HEK293 (cell line): ENCODE measurements around the gene UST.

Source experiments
- CTCF ChIP-seq: fragments of 450-650 bp; formaldehyde crosslinking; IDR thresholded peaks from 2 replicates; pipeline ENCODE4 v1.5.1; 2016; ENCODE audit warnings: missing biosample characterization, missing genetic modification characterization
- MYNN ChIP-seq: fragments of 450-650 bp; formaldehyde crosslinking; IDR thresholded peaks from 2 replicates; pipeline ENCODE4 v1.5.1; 2016; ENCODE audit warnings: missing biosample characterization, missing genetic modification characterization, borderline replicate concordance
- PBX3 ChIP-seq: sonication (generic); formaldehyde crosslinking; IDR thresholded peaks from 2 replicates; pipeline ENCODE4 v1.8.1; 2022; ENCODE audit warnings: mild to moderate bottlenecking, moderate library complexity, missing genetic modification reagents
- ZNF18 ChIP-seq: fragments of 450-650 bp; formaldehyde crosslinking; IDR thresholded peaks from 2 replicates; pipeline ENCODE4 v1.5.1; 2016; ENCODE audit warnings: missing biosample characterization, missing genetic modification characterization
- ZNF423 ChIP-seq: fragments of 450-650 bp; formaldehyde crosslinking; IDR thresholded peaks from 2 replicates; pipeline ENCODE4 v1.5.1; 2016; ENCODE audit warnings: missing biosample characterization, missing genetic modification characterization
- ZNF521 ChIP-seq: fragments of 450-650 bp; formaldehyde crosslinking; IDR thresholded peaks from 2 replicates; pipeline ENCODE4 v1.5.1; 2017; ENCODE audit warnings: missing biosample characterization, mild to moderate bottlenecking, missing genetic modification characterization
- ZNF555 ChIP-seq: fragments of 450-650 bp; formaldehyde crosslinking; conservative IDR thresholded peaks from 2 replicates; pipeline ENCODE4 v1.5.1; 2017; ENCODE audit warnings: missing biosample characterization, mild to moderate bottlenecking, missing genetic modification characterization, inconsistent platforms

GRCh38 chr6:148892247-148892646 lies 145.4 kb downstream of the UST start:
- TF ChIP-seq PBX3 (CRISPR knock-in tag) (no peak), ZNF521 (no peak), ZNF18 (no peak), MYNN (tag by site-specific recombination) (no peak), CTCF (tag by site-specific recombination) (no peak), ZNF555 (tag by site-specific recombination) (no peak), ZNF423 (no peak)
